ENCODE results near the gene PLXNA2.

The PLXNA2 gene

GRCh38 chr1:208084764-208085163 lies 159.4 kb downstream of the PLXNA2 start:
- DNase-seq: no peak

DNA sequence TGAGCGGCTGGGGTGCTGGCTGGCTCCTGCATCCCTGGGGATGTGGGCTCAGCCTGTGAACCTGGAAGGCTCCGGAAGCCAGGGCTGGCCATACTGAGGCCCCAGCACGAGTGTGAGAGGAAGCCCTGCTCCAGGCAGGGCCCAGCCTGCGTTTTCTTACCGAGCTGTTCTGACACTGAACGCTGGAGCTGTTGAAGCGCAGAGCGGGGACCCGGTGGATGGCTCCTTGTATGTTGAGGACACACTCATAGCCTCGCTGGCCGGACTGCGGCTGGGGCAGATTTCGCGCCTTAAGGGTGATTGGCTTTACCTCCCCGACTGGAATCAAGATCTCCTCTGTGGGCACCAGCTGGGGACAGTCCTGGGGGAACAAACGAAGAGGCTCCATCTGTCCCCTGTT lies 160.0 kb downstream of the PLXNA2 start:
- DNase-seq: no peak

- no peak for DNase-seq
Measured at GRCh38 chr1:208083715-208084085, 160.5 kb downstream of the PLXNA2 start.

GRCh38 chr1:208083016-208083714 lies 161.0 kb downstream of the PLXNA2 start:
- no peak for DNase-seq

- DNase-seq: no peak
Measured at GRCh38 chr1:208081972-208082371, 162.2 kb downstream of the PLXNA2 start.

GRCh38 chr1:208080396-208081286 lies 163.5 kb downstream of the PLXNA2 start:
- no peak for DNase-seq

DNA sequence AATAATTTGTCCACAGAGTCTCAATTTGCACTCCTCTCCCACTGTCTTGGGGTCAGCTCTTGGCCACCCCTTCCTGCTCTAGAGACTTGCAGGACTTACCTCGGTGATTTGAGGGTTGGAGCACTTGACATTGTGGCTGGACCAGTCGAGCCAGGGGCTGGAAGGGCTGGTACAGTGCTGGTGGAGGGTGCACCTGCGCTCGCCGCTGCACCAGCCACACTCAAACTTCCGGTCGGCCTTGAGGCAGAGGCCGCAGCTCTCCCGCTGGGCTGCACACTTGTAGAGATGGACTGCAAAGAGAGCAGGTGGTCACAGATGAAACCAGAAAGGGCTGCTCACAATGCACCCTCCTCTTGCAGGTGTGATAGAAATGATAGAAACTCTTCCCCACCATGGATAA lies 165.0 kb downstream of the PLXNA2 start:
- DNase-seq: no peak

GRCh38 chr1:208078752-208079151 lies 165.4 kb downstream of the PLXNA2 start:
- DNase-seq: no peak

DNA sequence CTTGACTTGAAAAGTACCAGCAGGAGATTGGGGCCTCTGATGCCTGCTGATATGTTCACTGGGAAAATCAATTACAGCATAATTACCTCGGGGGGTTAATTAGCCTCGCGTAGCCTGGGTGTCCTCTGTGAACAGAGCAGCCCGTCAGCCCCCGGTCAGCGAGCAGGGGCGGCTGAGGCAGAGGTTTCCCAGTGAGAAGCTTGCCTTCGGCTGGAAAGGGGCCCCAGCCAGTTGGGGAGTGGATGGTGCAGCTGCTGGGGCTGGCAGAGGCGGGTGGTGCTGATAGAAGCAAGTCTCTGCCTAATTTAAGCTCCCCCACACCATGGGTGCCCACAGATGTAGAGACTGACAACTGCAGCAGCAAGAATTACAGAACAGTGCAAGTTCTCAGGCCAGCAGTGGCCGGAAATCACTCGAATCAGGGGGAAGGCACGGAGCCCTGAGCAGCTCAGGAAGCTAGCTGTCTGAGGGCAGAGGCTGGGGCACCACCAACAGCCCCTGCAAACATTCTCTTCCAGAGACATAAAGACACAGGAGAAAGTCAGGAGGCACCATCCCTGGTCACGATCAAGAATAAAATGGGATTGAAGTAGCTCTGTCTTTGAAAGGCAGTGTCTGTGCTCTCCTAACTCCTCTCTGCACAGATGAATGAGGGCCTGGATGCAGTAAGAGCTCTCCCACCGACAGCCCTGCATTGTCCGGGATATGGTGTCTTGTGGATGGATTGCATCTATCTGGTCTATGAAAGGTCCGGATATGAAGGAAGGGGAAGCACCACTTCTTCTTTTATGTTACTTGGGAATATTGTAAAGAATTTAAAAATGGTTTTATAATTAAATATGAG lies 166.7 kb downstream of the PLXNA2 start:
- no peak for DNase-seq

DNA sequence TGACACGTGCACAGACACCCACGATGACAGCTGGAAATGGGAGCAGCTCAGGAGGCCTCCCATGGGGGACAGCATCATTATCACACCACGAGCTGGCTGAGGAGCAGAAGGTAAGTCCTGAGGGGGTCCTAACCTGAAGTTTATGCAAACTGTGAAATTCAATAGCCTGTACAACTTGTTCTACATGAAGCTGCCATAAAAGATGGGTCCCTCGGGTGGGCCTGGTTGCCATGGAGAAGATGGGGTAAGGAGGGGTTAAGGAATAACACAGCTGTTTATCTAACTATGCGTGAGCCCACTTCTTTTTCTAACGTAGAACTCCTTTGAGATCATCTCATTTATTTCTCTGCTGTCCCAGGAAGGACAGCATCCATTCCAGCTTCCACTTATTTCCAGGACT lies 169.8 kb downstream of the PLXNA2 start:
- no peak for DNase-seq

DNA sequence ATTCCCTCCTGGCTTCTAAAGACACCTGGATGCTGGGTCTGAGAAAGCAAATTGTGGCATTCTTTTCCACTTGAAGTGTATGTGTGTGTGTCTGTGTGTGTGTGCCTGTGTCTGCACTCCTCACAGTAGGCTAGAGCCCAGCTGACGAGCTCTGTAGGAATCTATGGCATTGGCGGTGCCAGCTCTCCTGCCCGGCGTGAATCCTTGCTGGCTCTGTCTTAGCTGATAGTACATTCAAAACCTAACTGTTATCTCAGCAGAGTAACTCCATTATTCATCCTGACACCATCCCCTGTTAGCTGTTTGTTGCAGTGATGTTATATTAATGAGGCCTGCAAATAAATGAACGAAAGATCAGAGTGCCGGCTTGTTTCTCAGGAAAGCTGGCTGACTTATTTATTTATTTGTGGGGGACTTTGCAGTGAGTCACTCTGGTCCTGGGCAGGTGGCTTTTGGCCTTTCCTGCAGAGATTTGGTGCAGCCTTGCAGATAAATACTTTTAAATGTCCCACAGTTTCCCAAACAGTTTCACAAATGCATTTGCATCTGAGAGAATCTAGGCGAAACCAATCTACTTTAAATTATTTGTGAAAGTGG lies 172.7 kb downstream of the PLXNA2 start:
- DNase-seq: no peak

- no peak for DNase-seq
Measured at GRCh38 chr1:208069908-208070307, 174.3 kb downstream of the PLXNA2 start.

DNA sequence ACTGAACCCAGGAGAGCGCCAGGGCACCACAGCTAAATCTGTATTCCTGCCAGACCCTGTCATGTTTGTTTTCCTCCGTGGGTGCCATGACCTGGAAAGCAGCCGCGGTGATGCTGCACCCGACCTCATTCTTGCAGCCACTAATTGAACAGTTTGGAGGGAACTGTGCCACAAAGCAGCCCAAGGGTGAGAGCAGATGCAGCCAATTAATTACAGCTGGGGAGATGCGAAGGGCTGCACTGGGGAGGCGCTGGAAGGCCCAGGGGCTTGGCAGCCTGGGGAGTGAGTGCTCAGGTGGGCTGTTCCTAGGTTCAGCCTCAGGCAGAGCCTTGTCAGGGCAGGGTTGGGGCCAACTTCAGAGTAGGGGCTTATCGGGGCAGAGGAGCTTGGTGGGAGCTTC lies 174.9 kb downstream of the PLXNA2 start:
- no peak for DNase-seq

DNA sequence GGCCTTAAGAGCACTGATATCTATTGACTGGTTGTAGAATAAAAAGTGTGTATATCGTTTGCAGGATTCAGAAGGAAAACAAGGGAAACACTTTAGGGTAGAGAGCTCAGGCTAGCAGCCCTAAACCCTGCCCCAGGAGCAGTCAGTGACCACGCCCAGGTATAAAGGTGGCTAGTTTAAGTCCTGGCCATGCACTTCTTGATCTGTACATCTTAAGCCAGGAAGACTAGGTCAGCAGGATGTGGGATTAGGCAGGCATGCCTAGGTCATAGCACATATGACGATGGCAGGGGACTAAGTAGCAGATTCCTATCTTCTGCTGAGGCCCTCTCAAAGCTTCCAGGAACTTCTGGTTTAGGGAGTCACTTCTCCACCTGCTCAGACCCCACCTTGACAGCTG lies 175.3 kb downstream of the PLXNA2 start:
- no peak for DNase-seq

DNA sequence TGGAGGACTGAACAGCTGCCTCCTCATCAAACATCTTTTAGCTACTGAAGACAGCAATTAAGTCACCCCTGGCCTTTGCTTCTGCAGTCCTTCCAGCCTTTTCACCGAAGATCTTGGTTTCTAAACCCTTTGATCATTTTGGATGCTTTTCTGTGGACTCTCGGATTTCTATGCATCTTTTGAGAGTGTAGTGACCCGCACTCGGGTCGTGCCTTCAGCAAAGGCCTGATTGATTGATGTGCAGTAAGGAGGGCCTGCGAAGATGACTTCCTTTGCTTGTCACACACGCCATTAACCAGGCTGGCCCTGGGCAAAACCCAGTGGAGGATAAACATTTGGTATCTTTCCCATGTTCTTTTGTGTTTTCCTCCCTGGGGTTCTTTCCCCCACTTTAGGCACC lies 175.8 kb downstream of the PLXNA2 start:
- DNase-seq: no peak

DNA sequence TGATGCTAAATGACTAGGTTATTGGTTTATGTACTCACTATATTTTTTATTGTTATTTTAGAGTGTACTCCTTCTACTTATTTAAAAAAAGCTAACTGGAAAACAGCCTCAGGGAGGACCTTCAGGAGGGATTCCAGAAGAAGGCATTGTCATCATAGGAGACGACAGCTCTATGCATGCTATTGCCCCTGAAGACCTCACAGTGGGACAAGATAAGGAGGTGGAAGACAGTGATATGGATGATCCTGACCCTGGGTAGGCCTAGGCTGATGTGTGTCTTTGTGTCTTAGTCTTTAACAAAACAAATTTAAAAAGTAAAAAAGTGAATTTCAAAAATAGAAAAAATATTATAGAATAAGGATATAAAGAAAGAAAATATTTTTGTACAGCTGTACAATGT lies 177.6 kb downstream of the PLXNA2 start:
- no peak for DNase-seq

- DNase-seq: no peak
Measured at GRCh38 chr1:208065862-208066261, 178.3 kb downstream of the PLXNA2 start.

GRCh38 chr1:208061632-208062031 lies 182.6 kb downstream of the PLXNA2 start:
- no peak for DNase-seq

DNA sequence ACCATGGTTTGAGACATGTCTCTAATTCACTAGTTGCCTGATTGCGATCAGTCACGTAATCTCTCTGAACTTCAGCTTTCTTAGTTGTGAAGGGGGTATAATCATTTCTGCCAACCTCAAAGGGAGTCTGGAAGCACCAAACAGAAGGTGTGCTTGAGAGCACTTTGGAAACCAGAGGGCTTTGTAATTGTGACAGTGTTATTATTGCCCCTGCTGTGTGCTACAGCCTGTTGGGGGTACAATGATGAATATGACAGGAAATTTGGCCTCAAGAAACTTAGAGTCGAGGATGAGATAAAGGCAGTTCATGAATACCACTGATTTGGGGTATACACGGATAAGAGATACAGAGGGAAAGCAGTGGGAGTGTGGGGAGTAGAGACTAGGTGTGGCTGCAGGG lies 183.1 kb downstream of the PLXNA2 start:
- no peak for DNase-seq

- no peak for DNase-seq
Measured at GRCh38 chr1:208060215-208060869, 183.8 kb downstream of the PLXNA2 start.

GRCh38 chr1:208059409-208060001 lies 184.7 kb downstream of the PLXNA2 start:
- DNase-seq: no peak

DNA sequence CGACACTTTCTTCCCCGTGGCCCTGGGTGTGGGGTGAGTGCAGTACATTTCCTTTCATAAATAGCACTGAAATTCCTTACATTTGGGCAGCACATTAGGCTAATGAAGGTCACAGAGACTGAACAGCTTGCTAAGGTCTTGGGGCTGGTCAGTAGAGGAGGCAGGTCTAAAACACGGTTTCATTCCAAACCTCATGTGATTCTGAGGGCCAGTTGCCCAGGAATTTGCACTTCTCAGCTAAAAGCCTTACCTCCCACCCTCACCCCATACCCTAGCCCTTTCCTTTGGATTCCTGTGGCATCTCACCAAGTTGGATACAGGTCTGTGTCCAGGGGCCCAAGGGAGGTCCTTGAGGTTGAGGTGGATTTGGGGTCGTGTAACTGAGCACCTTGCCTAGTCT lies 185.4 kb downstream of the PLXNA2 start:
- DNase-seq: no peak

Data from stimulated activated CD4-positive, alpha-beta T cell treated with anti-CD3 and anti-CD28 coated beads, Interleukin-1b, Interleukin-23, amount 100 ng/mL, for 48 hours (primary cell).